ENCODE results near the gene CCDC91.
A peak's percentile ranks its signal among the peaks of the same experiment; 100 is the strongest.
"Not testable (repeated sequence)": the region's sequence is repeated elsewhere in the genome, so short reads cannot be mapped to it uniquely, and the experiment has no call there.

The CCDC91 gene

GRCh38 chr12:28463396-28463795 is 273.1 kb downstream of the CCDC91 start:
- no peak for DNase-seq

GRCh38 chr12:28471762-28472161 is 281.5 kb downstream of the CCDC91 start:
- not testable (repeated sequence) for DNase-seq

DNA sequence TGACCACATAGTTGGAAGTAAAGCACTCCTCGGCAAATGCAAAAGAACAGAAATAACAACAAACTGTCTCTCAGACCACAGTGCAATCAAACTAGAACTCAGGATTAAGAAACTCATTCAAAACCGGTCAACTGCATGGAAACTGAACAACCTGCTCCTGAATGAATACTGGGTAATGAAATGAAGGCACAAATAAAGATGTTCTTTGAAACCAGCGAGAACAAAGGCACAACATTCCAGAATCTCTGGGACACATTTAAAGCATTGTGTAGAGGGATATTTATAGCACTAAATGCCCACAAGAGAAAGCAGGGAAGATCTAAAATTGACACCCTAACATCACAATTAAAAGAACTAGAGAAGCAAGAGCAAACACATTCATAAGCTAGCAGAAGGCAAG is 285.9 kb downstream of the CCDC91 start:
- not testable (repeated sequence) for DNase-seq

DNA sequence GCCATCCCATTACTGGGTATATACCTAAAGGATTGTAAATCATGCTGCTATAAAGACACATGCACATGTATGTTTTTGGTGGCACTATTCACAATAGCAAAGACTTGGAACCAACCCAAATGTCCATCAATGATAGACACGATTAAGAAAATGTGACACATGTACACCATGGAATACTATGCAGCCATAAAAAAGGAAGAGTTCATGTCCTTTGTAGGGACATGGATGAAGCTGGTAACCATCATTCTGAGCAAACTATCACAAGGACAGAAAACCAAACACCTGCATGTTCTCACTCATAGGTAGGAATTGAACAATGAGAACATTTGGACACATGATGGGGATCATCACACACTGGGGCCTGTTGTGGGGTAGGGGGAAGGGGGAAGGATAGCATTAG is 288.8 kb downstream of the CCDC91 start:
- not testable (repeated sequence) for DNase-seq

- no peak for DNase-seq
Observed at GRCh38 chr12:28479683-28480082, 289.4 kb downstream of the CCDC91 start.

- no peak for DNase-seq
Observed at GRCh38 chr12:28484156-28484555, 293.9 kb downstream of the CCDC91 start.

DNA sequence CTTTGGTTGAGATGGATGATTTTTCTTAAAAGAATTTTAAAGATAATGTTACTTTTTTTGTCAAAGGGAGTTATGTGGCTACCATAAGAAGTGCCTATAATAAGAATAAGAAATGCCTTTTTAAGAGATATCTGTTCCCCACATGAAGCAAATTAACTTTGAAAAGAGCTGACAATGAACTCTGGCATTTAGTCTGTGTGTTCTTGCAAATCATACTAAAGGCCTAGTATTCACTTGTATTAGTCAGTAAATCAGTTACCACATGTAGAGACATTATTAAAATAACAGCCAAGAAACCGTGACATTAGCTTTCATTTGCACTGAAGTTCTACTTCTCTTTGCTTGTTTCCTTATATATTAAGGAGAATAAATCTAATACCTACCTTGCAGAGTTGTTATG is 296.3 kb downstream of the CCDC91 start:
- no peak for DNase-seq

DNA sequence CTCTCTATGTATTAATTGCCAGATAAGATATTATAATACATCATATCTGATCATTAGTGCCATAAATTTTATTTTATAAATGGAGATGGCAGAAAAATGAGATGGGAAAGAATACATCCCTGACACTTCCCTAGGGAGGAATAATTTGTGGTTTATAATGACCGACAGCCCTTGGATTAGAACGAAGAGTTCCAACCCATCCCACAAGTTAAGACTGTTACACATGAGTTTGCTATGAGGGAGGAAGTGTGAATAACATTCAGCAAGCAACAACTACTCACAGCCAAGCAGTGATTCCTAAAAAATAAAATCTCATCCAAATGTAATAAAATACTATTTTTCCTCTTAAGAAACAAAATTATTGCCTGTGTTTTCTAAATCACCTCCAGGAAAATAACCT is 299.0 kb downstream of the CCDC91 start:
- no peak for DNase-seq

DNA sequence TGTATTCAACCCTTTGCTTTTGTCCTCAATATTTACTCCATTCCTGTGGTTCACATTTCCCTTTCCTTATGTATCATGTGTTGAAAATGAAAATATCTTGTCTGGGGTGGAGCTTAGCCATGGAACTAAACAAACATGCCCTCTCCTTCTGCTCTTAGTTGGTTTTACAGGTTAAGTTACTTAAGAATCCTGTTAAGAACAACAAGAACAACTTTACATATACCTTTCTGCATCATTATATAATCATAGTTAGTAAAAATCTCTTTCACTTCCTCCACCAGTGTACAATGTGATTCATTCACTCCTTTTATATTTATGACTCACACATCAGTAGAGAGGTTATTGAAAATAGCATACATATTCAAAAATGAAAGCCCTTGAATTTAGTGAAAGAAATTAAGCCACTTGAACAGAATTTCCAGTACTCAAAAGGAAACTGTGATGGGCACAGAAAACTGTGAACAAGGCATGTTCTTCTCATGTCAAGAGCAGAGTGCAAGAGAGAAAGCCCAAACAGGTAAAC is 307.7 kb downstream of the CCDC91 start:
- DNase-seq, result no peak

DNA sequence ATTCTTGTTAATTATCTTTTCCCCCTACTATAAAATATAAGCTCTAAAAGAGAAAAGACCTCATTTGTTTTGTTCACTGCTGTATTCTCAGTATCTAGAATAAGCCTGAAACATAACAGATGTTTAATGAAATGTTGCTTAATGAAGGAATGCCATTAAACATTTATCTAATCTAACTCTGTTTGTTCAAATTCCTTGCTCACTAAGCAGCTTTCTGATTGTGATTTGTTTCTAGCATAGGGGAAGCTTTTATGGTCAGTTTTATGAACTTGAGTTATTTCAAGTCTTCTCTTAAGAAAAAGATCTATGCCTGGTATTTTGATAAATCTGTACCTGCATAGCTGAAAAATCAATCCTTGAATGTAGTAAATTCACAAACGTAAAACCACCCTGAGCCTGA is 308.6 kb downstream of the CCDC91 start:
- no peak for DNase-seq

DNA sequence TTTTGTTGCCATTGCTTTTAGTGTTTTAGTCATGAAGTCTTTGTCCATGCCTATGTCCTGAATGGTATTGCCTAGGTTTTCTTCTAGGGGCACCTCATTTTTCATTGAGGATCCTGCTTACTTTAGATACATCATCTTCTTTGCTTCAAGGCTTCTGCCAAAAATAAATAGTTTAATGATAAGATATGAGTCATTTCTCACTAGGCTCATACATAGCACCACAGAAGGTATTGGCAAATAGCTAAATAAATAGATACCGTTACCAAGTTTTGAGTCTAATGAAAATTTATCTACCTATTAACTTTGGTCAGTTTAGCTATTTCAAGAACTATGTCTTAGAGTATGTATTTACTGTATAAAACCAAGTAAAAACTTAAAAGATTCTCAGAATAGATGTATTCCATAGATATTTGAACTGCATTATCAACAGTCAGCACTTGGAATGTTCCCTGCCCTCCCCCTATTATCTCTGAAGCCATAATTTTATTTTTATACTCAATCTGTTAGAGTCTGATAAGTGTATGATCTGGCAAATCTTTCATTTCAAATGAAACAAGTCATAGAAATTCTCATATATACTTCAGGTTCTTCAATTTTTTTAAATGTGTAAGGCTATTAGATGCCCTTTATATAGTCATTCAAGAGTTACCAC is 310.2 kb downstream of the CCDC91 start:
- DNase-seq, result no peak

DNA sequence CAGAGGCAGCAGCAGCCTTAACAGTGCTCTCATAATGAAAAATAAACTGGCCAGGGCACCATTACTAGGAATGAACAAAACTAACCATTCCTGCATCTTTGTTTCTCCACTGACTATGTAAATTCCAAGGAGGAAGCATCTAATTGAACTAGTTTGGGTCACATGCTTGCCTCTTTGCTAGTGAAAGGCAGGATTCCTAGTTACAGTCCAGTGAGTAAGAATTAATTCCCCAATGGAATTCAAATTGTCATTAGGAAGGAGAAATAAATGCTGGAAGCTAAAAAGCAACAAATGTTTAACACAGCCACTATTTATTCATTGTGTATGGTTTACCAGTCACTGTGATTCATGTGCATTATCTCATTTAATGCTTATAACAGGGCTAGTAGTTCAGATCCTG is 316.0 kb downstream of the CCDC91 start:
- DNase-seq, result no peak

GRCh38 chr12:28507033-28507432 is 316.8 kb downstream of the CCDC91 start:
- DNase-seq, result no peak

DNA sequence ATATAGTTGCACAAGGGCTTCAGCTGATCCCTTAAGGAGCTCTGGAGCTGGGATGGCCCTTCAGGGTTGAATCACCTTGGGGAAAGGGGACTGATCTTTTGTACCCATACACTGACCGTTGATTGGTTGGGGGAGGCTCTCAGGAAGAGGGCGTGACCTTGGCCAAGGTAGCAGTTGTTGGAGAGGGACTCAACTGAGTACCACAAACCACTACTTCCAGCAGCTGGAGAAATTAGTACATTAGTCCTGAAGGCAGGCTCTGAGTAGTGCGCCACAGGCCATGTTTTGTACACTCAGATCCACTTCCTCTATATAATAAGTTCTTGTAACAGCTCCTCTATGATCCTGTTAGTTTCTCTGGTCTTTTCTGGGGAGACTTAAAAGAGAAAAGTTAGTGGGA is 317.6 kb downstream of the CCDC91 start:
- no peak for DNase-seq

GRCh38 chr12:28512406-28512805 is 322.1 kb downstream of the CCDC91 start:
- DNase-seq, result no peak

DNA sequence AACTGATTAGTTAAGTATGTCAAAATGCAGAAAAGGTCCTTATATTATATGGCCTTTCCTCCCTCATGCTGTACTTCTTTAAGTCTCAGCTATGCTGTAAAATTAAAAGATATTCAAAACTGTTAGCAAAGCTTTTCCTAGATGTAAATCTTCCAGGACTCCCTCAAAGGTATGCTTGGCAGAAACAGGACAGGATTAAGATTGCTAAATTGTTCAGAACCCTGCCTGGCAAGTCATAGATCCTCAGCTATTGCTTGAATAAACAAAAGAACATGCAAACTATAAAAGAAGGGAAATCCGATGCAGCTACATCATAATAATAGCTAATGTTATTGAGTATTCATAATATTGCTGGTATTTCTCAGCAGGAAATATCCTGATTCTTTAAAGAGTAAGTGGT is 322.6 kb downstream of the CCDC91 start:
- no peak for DNase-seq

DNA sequence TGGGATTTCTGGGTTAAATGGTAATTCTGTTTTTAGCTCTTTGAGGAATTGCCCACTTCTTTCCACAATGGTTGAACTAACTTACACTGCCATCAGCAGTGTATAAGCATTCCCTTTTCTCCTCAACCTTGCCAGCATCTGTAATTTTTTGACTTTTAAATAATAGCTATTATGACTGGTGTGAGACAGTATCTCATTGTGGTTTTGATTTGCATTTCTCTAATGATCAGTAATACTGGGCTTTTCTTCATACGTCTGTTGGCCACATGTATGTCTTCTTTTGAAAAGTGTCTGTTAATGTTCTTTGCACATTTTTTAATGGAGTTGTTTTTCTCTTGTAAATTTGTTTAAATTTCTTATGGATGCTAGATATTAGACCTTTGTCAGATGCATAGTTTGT is 323.7 kb downstream of the CCDC91 start:
- no peak for DNase-seq

DNA sequence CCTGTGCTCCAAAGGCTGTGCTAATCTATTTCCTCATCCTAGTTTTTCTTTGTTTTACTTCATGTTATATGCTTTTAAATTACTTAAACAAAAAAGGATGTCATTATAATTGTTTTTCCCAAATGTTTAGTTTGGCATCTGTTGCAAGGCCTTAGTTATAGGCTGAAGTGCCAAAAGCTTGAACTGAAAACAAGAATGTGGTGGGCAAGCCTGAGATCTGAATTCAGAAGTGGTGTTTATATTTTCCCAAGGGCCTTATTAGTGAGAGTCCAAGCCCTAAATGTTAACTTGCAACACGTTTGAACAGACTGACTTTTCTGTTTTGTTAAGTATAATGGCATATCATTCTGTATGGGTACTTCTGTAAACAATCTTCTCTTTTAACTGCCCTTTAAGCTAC is 326.8 kb downstream of the CCDC91 start:
- DNase-seq, result peak in 1 of 3 experiments; percentile 8

GRCh38 chr12:28527631-28528249 is 337.5 kb downstream of the CCDC91 start:
- DNase-seq, result no peak

- no peak for DNase-seq
Observed at GRCh38 chr12:28535216-28535615, 345.0 kb downstream of the CCDC91 start.

- no peak for DNase-seq
Observed at GRCh38 chr12:28536088-28536487, 345.8 kb downstream of the CCDC91 start.

DNA sequence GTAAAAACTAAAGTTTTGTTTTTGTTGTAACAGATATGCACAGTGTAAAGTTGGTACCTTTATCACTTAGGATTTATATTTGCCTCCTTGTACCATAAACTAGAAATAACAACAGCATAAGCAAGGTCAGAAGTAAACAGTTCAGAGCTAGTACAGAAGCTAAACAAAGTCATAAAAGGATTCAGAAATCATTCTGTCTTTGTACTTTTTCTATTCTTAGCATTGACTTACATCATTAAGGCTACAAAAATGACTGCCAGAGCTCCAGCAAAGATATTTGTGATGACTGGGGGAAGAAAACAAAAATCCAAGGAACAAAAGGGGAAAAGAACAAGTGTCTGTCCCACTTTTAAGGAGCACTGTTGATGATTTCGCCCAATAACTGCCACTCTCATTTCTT is 347.2 kb downstream of the CCDC91 start:
- no peak for DNase-seq

DNA sequence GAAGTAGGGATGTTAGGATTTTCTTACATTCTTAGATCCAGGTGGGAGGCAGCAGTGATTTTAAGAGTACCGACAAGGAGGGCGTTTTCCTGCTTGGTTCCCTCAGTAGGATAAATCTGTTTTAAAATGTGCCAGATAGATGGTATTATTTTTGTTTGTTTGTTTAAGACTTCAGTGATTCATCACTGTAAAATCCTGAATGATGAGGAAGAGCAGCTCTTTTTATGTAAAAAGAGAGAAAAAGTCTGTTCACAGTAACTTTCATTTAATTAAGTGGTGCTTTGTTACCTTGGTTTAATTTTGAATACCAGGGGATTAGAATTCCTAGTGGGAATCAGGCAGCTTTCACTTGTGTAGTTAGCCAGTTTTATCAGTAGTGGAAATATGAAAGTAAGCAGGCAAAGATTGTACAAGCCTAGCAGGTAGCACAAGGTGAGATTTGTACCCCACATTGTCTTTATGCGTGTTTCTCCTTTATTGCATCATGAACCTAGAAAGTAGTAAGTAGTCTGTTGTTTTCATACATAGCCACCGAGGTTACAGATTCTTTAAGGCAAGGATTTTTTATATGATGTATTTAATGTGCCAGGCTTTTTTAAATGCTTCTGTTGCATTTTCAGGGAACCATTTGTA is 349.6 kb downstream of the CCDC91 start:
- no peak for DNase-seq

DNA sequence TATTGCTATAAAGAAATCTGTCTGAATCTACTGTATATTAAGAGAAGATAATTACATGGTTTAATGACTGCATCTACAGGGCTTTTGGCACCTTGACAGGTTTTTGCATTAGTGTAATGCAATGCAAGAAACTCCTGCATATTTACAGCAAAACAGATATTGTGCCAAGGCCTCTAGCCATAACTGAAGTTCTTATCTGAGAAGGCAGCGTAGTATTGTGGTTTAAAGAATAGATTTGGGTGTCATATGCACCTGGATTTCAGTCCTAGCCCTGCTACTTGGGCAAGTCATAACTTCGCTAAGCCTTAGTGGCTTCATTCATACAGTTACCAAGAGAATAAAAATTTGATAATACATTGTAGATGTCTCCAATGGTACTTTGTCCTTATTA is 350.1 kb downstream of the CCDC91 start:
- peak in 1 of 3 experiments; percentile 34 for DNase-seq
